ENCODE data around the gene SEPTIN6.

DNA sequence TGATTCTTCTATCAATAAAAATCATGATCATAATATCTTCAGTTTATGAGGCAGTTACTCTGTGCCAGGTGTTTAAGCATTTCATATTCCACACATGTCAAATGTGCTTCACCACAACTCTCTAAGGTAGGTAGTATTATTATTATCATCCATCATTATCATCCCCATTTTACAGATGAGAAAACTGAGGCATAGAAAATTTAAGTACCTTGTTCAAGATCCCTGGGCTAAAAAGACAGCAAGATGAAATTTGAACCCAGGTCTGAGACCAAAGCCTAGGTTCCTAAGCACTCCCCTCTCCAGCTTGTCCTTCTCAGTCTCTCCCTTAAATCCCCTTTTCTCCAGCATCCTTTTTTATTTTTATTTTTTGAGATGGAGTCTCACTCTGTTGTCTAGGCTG, 33.4 kb downstream of the SEPTIN6 start:
- TF ChIP-seq, protein P1, sequence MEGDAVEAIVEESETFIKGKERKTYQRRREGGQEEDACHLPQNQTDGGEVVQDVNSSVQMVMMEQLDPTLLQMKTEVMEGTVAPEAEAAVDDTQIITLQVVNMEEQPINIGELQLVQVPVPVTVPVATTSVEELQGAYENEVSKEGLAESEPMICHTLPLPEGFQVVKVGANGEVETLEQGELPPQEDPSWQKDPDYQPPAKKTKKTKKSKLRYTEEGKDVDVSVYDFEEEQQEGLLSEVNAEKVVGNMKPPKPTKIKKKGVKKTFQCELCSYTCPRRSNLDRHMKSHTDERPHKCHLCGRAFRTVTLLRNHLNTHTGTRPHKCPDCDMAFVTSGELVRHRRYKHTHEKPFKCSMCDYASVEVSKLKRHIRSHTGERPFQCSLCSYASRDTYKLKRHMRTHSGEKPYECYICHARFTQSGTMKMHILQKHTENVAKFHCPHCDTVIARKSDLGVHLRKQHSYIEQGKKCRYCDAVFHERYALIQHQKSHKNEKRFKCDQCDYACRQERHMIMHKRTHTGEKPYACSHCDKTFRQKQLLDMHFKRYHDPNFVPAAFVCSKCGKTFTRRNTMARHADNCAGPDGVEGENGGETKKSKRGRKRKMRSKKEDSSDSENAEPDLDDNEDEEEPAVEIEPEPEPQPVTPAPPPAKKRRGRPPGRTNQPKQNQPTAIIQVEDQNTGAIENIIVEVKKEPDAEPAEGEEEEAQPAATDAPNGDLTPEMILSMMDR (IDR thresholded peaks at IDR 0.05; ENCODE audit: insufficient read depth, low read length): no peak
- TF ChIP-seq POLR2AphosphoS5 (IDR thresholded peaks at IDR 0.05; ENCODE audit: low read depth) (no peak), SPI1 (IDR thresholded peaks at IDR 0.05; ENCODE audit: borderline replicate concordance, low read depth) (no peak), GABPA (IDR thresholded peaks at IDR 0.05; ENCODE audit: low read depth) (no peak)

Data from HL-60 (cell line).